ENCODE results near the gene PDZD7.

PDZD7 gene

DNA sequence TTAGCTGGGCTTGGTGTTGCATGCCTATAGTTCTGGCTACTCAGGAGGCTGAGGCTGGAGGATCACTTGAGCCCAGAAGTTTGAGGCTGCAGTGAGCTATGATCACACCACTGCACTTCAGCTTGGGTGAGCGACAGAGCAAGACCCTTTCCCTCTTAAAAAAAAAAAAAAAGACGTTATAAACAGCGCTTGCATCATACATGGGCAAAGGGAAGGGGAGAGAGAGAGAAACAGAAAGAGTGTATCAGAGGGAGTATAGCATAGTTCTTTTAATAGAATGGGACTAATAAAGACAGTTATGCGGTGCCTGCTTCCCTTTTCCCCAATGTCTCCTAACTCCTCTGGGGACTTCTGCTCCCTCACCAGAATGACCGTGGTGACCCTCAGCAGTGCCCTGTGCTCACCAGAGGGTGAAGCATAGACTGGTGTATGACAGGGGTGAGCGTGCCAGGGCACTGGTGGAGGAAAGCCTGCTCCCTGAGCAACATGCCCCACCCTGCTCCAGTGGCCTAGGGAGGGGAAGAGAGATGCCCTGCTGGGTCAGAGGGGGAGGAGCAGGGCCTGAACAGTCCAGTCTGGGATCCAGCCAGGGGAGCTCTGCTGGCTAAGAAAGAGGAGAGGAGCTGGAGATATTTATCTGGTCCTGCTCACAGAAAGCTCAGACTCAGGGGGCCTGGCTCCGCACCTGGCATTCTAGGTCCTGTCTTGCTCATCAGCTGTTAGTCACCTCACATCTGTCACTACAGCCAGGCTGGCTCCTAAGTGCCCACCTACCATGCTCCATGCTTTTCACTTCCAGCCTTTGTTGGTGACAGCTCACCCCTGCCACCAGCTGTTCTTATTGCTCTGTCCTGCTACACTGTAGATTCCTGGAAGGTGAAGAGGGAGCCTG, 2.2 kb downstream of the PDZD7 start:
- H3K36me3 ChIP-seq (ENCODE audit: control insufficient read depth in 2 of 2, insufficient read depth in 1 of 2, low read length in 2 of 2): no peaks in the 10 kb centered on the region
- ChIA-PET CTCF (interaction anchor here (0.6 to 6.9 kb wide), 12 partner anchors 12 to 325 kb away, joined by 3 to 129 read pairs (median 5); no protein-coding TSS in a partner anchor), POLR2A (interaction anchor here (0.7 to 1.0 kb wide), 3 partner anchors 14 to 111 kb away, joined by 3 read pairs; no protein-coding TSS in a partner anchor)
- peaks cover 20% of the 10 kb centered on the region for H3K4me1 ChIP-seq (ENCODE audit: control insufficient read depth, insufficient read depth, low read length)
- H3K27ac ChIP-seq (ENCODE audit: extremely low read depth, low read depth, low read length): no peak overlapping the region
- H3K4me3 ChIP-seq (ENCODE audit: low read depth, low read length): no peak overlapping the region
- no peaks in the 10 kb centered on the region for H3K9me3 ChIP-seq (ENCODE audit: control insufficient read depth, insufficient read depth, low read depth, low read length)
- TF ChIP-seq ZNF426 (tag by site-specific recombination; IDR thresholded peaks at IDR 0.05) (no peak), ZNF24 (tag by site-specific recombination; IDR thresholded peaks at IDR 0.05) (no peak), ZNF449 (tag by site-specific recombination; IDR thresholded peaks at IDR 0.05) (no peak), KLF10 (tag by site-specific recombination; IDR thresholded peaks at IDR 0.05) (no peak), ZNF585B (tag by site-specific recombination; IDR thresholded peaks at IDR 0.05) (no peak), ZNF354C (tag by site-specific recombination; IDR thresholded peaks at IDR 0.05; ENCODE audit: borderline replicate concordance, low read depth) (no peak), ZNF560 (tag by site-specific recombination; IDR thresholded peaks at IDR 0.05; ENCODE audit: borderline replicate concordance) (no peak), ZNF23 (tag by site-specific recombination; IDR thresholded peaks at IDR 0.05; ENCODE audit: borderline replicate concordance) (no peak), ZNF157 (tag by site-specific recombination; IDR thresholded peaks at IDR 0.05) (no peak), PRDM10 (tag by site-specific recombination; IDR thresholded peaks at IDR 0.05) (peak; percentile 80), SP3 (tag by site-specific recombination; IDR thresholded peaks at IDR 0.05) (0 out of 2 replicates have a peak, but pooled peaks have one; percentile 20), ZIC2 (tag by site-specific recombination; IDR thresholded peaks at IDR 0.05) (peak; percentile 72)
- TF ChIP-seq, protein P1, sequence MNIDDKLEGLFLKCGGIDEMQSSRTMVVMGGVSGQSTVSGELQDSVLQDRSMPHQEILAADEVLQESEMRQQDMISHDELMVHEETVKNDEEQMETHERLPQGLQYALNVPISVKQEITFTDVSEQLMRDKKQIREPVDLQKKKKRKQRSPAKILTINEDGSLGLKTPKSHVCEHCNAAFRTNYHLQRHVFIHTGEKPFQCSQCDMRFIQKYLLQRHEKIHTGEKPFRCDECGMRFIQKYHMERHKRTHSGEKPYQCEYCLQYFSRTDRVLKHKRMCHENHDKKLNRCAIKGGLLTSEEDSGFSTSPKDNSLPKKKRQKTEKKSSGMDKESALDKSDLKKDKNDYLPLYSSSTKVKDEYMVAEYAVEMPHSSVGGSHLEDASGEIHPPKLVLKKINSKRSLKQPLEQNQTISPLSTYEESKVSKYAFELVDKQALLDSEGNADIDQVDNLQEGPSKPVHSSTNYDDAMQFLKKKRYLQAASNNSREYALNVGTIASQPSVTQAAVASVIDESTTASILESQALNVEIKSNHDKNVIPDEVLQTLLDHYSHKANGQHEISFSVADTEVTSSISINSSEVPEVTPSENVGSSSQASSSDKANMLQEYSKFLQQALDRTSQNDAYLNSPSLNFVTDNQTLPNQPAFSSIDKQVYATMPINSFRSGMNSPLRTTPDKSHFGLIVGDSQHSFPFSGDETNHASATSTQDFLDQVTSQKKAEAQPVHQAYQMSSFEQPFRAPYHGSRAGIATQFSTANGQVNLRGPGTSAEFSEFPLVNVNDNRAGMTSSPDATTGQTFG (tag by site-specific recombination; IDR thresholded peaks at IDR 0.05; ENCODE audit: borderline replicate concordance): no peak
- TF ChIP-seq, protein P2, sequence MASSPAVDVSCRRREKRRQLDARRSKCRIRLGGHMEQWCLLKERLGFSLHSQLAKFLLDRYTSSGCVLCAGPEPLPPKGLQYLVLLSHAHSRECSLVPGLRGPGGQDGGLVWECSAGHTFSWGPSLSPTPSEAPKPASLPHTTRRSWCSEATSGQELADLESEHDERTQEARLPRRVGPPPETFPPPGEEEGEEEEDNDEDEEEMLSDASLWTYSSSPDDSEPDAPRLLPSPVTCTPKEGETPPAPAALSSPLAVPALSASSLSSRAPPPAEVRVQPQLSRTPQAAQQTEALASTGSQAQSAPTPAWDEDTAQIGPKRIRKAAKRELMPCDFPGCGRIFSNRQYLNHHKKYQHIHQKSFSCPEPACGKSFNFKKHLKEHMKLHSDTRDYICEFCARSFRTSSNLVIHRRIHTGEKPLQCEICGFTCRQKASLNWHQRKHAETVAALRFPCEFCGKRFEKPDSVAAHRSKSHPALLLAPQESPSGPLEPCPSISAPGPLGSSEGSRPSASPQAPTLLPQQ (tag by site-specific recombination; IDR thresholded peaks at IDR 0.05): peak; percentile 33; the same call in 1 of the 2 replicates
